Measurements from ENCODE around the gene AHR. TPM values are rescaled to one million over a fixed set of nuclear protein-coding genes. Genes with fewer than 3 reads are reported as not detected.

Gene AHR
- polyA plus RNA-seq, 1 donor from 2014 or later = 2.4 TPM

- no peaks in the 10 kb centered on the region for H4K20me1 ChIP-seq (ENCODE audit: insufficient read depth)
- H3F3A ChIP-seq (ENCODE audit: insufficient read depth, low read length, poor library complexity, severe bottlenecking) = no peaks in the 10 kb centered on the region
- no peaks in the 10 kb centered on the region for H3K36me3 ChIP-seq (ENCODE audit: insufficient read depth, low read length)
- no peak overlapping the region for H3K9ac ChIP-seq (ENCODE audit: low read length)
- no peak overlapping the region for H3K27ac ChIP-seq (ENCODE audit: low read length)
- TF ChIP-seq TAF1 (IDR thresholded peaks at IDR 0.05; ENCODE audit: low read depth) (no peak), MXI1 (conservative IDR thresholded peaks at IDR 0.05; ENCODE audit: poor library complexity, severe bottlenecking) (no peak), EZH2 (IDR thresholded peaks at IDR 0.05; ENCODE audit: borderline replicate concordance, insufficient read depth, low read length, poor library complexity, severe bottlenecking) (no peak), SMC3 (conservative IDR thresholded peaks at IDR 0.05; ENCODE audit: poor library complexity) (no peak), REST (IDR thresholded peaks at IDR 0.05; ENCODE audit: borderline replicate concordance) (no peak), POLR2AphosphoS5 (IDR thresholded peaks at IDR 0.05) (no peak), CTCF (IDR thresholded peaks at IDR 0.05; ENCODE audit: poor library complexity, severe bottlenecking) (no peak), RAD21 (conservative IDR thresholded peaks at IDR 0.05) (no peak), EP300 (conservative IDR thresholded peaks at IDR 0.05; ENCODE audit: poor library complexity, severe bottlenecking) (no peak)
- H3K9me3 ChIP-seq (ENCODE audit: low read length) = no peaks in the 10 kb centered on the region
- no peak overlapping the region for H3K4me2 ChIP-seq (ENCODE audit: low read length)
- H3K9me2 ChIP-seq (ENCODE audit: insufficient read depth, low read length) = no peaks in the 10 kb centered on the region
- H3K27me3 ChIP-seq (ENCODE audit: insufficient read depth, low read depth, low read length) = no peaks in the 10 kb centered on the region
- no peaks in the 10 kb centered on the region for H3K79me2 ChIP-seq (replicated peaks; ENCODE audit: insufficient read depth, low read length)
- no peak overlapping the region for H2AFZ ChIP-seq (ENCODE audit: low read depth, low read length)
- no peak overlapping the region for H3K4me3 ChIP-seq (ENCODE audit: low read length)
Observed at GRCh38 chr7:17390392-17390791, 91.9 kb downstream of the AHR start.

- TF ChIP-seq SMC3 (conservative IDR thresholded peaks at IDR 0.05; ENCODE audit: poor library complexity) (no peak), EP300 (conservative IDR thresholded peaks at IDR 0.05; ENCODE audit: poor library complexity, severe bottlenecking) (no peak), RAD21 (conservative IDR thresholded peaks at IDR 0.05) (no peak)
- H3K9me3 ChIP-seq (ENCODE audit: low read length) = no peaks in the 10 kb centered on the region
- no peaks in the 10 kb centered on the region for H3K9me2 ChIP-seq (ENCODE audit: insufficient read depth, low read length)
- H3K4me3 ChIP-seq (ENCODE audit: low read length) = no peak overlapping the region
- no peak overlapping the region for H2AFZ ChIP-seq (ENCODE audit: low read depth, low read length)
- H3F3A ChIP-seq (ENCODE audit: insufficient read depth, low read length, poor library complexity, severe bottlenecking) = no peaks in the 10 kb centered on the region
- H3K27ac ChIP-seq (ENCODE audit: low read length) = no peak overlapping the region
- no peaks in the 10 kb centered on the region for H3K27me3 ChIP-seq (ENCODE audit: insufficient read depth, low read depth, low read length)
- no peaks in the 10 kb centered on the region for H3K36me3 ChIP-seq (ENCODE audit: insufficient read depth, low read length)
- no peaks in the 10 kb centered on the region for H3K79me2 ChIP-seq (replicated peaks; ENCODE audit: insufficient read depth, low read length)
- H4K20me1 ChIP-seq (ENCODE audit: insufficient read depth) = no peaks in the 10 kb centered on the region
- no peak overlapping the region for H3K4me2 ChIP-seq (ENCODE audit: low read length)
- no peak overlapping the region for H3K9ac ChIP-seq (ENCODE audit: low read length)
Observed at GRCh38 chr7:17391366-17391765, 92.9 kb downstream of the AHR start.

- Histone ChIP-seq H4K20me1 (ENCODE audit: insufficient read depth) (no peaks in the 10 kb centered on the region), H3K79me2 (replicated peaks; ENCODE audit: insufficient read depth, low read length) (no peaks in the 10 kb centered on the region), H3K4me2 (ENCODE audit: low read length) (no peak overlapping the region), H3K9me3 (ENCODE audit: low read length) (no peaks in the 10 kb centered on the region), H3K4me3 (ENCODE audit: low read length) (no peak overlapping the region), H3K9me2 (ENCODE audit: insufficient read depth, low read length) (no peaks in the 10 kb centered on the region), H3F3A (ENCODE audit: insufficient read depth, low read length, poor library complexity, severe bottlenecking) (no peaks in the 10 kb centered on the region), H3K36me3 (ENCODE audit: insufficient read depth, low read length) (no peaks in the 10 kb centered on the region), H3K27me3 (ENCODE audit: insufficient read depth, low read depth, low read length) (no peaks in the 10 kb centered on the region), H2AFZ (ENCODE audit: low read depth, low read length) (no peak overlapping the region), H3K9ac (ENCODE audit: low read length) (no peak overlapping the region), H3K27ac (ENCODE audit: low read length) (no peak overlapping the region)
- TF ChIP-seq EP300 (conservative IDR thresholded peaks at IDR 0.05; ENCODE audit: poor library complexity, severe bottlenecking) (no peak), RAD21 (conservative IDR thresholded peaks at IDR 0.05) (no peak), CTCF (IDR thresholded peaks at IDR 0.05; ENCODE audit: poor library complexity, severe bottlenecking) (no peak), REST (IDR thresholded peaks at IDR 0.05; ENCODE audit: borderline replicate concordance) (no peak), POLR2AphosphoS5 (IDR thresholded peaks at IDR 0.05) (no peak), MXI1 (conservative IDR thresholded peaks at IDR 0.05; ENCODE audit: poor library complexity, severe bottlenecking) (no peak), TAF1 (IDR thresholded peaks at IDR 0.05; ENCODE audit: low read depth) (no peak), EZH2 (IDR thresholded peaks at IDR 0.05; ENCODE audit: borderline replicate concordance, insufficient read depth, low read length, poor library complexity, severe bottlenecking) (no peak), SMC3 (conservative IDR thresholded peaks at IDR 0.05; ENCODE audit: poor library complexity) (no peak)
Observed at GRCh38 chr7:17392846-17393245, 94.4 kb downstream of the AHR start.

Data from neural cell (in vitro differentiated cells).